ENCODE data around the gene CPNE8.

CPNE8 gene

GRCh38 chr12:38905480-38906351 is at the start of gene CPNE8:
Gene CPNE8, minus strand, starts transcription at chr12:38905591. Its CDS starts 57 bp downstream, at chr12:38905534.
- DNase-seq: peak; percentile 48

GRCh38 chr12:38954238-38954873 is 49.0 kb upstream of the CPNE8 start:
- DNase-seq: no peak

- DNase-seq: no peak
Observed at GRCh38 chr12:38949363-38949762, 44.0 kb upstream of the CPNE8 start.

GRCh38 chr12:38934686-38935085 is 29.3 kb upstream of the CPNE8 start:
- DNase-seq: no peak

GRCh38 chr12:38934078-38934584 is 28.7 kb upstream of the CPNE8 start:
- no peak for DNase-seq

GRCh38 chr12:38932320-38932719 is 26.9 kb upstream of the CPNE8 start:
- DNase-seq: no peak

- no peak for DNase-seq
Observed at GRCh38 chr12:38931461-38931860, 26.1 kb upstream of the CPNE8 start.

GRCh38 chr12:38930990-38931389 is 25.6 kb upstream of the CPNE8 start:
- no peak for DNase-seq

- no peak for DNase-seq
Observed at GRCh38 chr12:38926501-38926900, 21.1 kb upstream of the CPNE8 start.

- DNase-seq: no peak
Observed at GRCh38 chr12:38921025-38921677, 15.8 kb upstream of the CPNE8 start.

GRCh38 chr12:38919191-38919590 is 13.8 kb upstream of the CPNE8 start:
- no peak for DNase-seq

- no peak for DNase-seq
Observed at GRCh38 chr12:38915429-38916182, 10.2 kb upstream of the CPNE8 start.

- no peak for DNase-seq
Observed at GRCh38 chr12:38912116-38912515, 6.7 kb upstream of the CPNE8 start.

GRCh38 chr12:38911611-38912010 is 6.2 kb upstream of the CPNE8 start:
- DNase-seq: no peak

GRCh38 chr12:38907201-38907923 is 2.0 kb upstream of the CPNE8 start:
- DNase-seq: no peak

- peak; percentile 61 for DNase-seq
Observed at GRCh38 chr12:38906482-38907200, 1.2 kb upstream of the CPNE8 start.

- peak; percentile 74 for DNase-seq
Observed at GRCh38 chr12:38904537-38905479, 583 bp downstream of the CPNE8 start.

- DNase-seq: no peak
Observed at GRCh38 chr12:38903596-38903995, 1.8 kb downstream of the CPNE8 start.

GRCh38 chr12:38898001-38898684 is 7.2 kb downstream of the CPNE8 start:
- no peak for DNase-seq

- no peak for DNase-seq
Observed at GRCh38 chr12:38895446-38895845, 9.9 kb downstream of the CPNE8 start.

Data from CD4-positive, alpha-beta T cell treated with Interleukin-15 for 1 hour (primary cell).